Raji (cell line): Measurements from ENCODE around the gene ODC1.

ENCODE experiments used
- POLR2A ChIP-seq: IDR thresholded peaks from 2 replicates; pipeline ENCODE4 v1.6.1; 2011; ENCODE audit warnings: low read depth, low read length, control low read depth; ENCODE audit not compliant: insufficient read depth

ODC1 gene

DNA sequence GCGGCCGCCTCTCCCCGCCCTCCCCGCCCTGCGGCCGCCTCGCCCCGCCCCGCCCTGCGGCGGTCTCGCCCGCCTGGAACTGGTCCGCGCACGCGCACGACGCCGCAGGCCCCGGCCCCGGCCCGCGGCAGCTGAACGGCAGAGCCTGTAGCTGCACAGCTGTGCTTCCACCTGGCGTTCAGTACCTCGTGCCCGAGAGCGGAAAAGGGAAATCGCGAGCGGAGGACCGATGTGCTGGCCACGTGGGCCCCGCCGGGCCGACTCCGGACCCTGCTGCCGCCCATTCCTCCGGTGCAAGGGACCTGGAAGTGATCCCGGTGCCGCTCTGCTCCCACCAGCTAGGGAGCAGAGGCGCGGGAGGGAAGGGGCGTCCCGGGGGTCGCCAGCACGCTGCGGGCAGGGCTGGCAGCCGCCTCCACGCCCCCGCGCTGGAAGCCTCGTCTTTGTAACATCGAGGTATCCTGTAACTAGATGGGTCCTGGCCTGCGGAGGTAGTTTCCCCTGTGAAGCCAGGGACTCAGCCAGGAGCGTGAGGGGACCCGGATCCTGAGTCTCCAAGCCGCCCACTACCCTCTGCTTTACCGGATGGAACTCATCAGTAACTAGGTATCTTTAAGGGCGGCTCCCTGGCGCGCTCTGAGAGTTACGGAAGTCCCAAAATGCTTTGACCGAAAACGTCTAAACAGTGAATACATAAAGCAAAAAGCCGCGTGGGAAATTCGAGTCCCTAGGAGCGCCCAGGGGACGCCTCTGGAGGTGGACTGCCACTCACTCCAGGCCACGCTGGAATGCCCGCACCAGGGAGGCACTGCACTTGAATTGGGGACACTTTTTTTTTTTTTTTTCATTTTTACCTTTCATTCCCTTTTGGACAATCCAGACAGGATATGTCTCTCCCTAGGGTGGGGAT is 704 bp upstream of the ODC1 start:
- peak; percentile 81 for TF ChIP-seq POLR2A

DNA sequence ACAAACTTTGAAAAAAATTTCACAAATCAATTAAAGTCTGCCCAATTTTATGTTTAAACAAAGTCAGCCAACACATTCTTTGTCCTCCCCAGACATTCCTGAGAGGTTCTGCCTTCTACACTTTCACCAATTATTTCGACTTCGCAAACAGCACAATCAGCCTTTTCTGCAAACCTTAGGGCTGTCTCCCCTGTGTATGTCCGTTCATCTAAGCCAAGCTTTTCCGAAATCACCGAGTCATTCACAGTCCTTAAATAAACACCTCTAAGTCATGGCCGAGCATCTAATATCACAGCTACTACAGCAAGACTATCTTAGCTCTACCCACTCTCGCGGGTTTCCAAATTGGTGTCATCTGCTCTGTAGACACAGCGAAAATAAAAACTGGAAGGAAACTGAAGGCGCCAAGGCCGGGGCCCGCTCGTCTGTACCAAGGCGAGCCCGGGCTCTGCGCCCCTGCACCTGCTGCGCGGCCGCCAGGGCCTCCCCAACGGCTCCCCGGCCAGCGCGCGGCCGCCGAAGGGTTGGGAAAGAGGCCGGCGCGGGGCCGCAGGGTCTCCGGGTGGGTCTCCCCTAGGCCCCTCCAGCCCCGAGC is 730 bp downstream of the ODC1 start:
- no peak for TF ChIP-seq POLR2A

DNA sequence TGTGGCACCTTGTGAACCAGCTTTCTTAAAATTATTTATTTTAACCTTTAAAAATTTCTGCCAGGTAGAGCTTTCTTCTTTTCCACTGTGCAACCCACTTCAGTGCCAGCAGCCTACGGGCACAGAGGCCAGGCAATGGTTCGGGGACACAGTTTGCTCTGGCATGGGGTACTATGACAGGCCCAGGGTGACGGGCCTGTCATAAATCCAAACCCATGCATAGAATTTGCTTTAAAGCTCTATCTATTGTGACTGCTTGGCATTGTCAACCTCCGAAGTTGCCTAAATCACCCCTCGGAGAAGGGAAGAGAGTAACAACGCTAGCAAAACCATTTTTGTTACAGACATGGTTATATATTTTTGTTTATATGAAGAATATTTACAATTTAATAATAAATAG is 1.5 kb downstream of the ODC1 start:
- TF ChIP-seq POLR2A: no peak

DNA sequence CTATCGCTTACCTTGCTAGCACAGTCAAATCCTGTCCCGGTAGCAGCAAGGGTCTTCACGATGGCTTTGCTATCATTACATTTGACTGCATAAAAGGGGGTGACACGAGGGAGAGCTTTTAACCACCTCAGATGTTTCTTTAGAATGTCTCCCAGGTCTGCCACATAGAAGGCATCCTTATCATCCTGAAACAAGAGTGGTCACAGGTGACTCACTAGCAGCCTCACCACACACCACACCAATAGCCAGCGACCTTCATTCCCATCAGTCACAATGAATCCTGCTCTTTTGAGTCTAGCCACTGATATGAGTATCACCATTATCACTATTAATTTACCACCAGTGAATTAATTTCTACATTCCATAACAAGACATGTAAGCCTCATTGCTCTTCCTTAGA is 3.7 kb downstream of the ODC1 start:
- TF ChIP-seq POLR2A: no peak

DNA sequence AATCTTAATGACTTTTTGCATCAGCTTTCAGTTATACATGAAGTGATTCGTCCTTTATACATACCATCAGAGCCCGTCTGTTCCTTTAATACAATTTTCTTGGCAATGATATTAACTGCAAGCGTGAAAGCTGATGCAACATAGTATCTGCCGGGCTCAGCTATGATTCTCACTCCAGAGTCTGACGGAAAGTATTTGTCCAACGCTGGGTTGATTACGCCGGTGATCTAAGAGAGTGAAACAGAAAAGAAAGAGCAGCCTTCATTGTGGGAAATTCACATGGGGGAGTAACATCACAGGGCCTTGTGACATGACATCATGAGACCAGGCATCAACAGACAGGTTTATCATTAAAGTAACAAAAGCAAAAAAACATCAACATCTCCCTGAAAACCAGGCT is 6.2 kb downstream of the ODC1 start:
- TF ChIP-seq POLR2A: no peak

DNA sequence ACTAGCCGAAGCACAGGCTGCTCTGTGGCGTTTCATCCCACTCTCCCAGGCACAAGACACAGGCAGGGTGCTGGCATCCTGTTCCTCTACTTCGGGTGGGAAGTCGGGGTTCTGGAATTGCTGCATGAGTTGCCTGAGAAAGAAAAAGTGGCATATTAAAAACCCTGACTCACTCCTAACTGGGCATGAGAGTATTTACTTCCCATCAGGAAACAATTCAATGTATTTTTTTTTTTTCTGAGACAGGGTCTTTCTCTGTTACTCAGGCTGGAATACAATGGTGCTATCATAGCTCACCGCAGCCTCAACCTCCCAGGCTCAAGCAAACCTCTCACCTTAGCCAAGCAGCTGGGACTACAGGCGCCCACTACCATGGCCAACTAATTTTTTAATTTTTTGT is 7.4 kb downstream of the ODC1 start:
- TF ChIP-seq POLR2A: no peak

DNA sequence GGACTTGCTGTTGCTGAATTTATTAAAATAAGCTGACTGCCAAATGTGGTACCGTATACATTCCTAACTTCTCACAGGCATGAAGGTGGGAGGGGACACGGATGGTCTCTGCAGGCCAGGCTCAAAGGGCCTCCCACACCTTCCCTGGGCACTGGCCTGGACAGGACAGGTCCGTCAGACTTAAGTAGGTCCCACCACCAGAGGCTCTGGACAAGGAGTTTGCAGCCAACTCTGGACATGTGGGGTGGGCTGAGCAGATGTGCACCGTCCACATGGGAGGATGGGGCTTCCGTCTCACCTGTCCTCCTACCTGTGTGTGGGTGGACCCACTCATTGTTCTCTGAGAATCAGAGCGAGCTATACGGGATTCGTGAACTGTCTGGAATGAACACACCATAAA is 8.2 kb downstream of the ODC1 start:
- no peak for TF ChIP-seq POLR2A

DNA sequence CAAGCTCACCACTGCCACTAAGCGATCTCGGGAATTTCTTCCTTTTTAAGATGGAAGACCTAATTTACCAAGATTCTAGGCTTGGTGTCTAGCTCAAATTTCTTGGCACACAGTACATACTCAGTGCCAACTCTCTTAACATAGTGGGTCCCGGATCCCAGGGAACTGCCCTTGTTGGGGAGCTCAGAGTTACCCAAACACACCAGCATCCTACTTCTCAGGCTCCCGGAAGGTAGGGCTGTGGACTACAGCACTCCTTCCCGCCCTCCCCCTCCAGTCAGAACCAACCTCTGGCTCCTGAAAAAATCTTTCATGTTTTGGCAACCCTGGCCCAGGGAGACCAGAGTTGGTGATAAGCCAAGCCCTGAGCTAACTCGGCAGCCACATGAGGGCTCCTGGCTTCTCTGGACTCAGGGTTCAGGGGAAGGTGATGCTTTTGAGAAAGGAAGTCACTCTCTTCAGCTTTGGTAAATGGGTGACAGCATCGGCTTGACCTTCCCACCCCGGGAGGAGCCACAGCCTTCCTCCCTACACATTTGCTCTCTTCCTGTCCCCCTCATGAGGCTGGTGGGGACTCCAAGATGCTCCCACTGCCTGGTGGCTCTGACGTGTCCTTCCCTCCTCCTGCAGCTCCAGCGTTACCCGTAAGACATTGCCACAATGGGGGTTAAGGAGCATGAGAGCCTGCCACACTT is 8.8 kb downstream of the ODC1 start:
- TF ChIP-seq POLR2A: no peak

DNA sequence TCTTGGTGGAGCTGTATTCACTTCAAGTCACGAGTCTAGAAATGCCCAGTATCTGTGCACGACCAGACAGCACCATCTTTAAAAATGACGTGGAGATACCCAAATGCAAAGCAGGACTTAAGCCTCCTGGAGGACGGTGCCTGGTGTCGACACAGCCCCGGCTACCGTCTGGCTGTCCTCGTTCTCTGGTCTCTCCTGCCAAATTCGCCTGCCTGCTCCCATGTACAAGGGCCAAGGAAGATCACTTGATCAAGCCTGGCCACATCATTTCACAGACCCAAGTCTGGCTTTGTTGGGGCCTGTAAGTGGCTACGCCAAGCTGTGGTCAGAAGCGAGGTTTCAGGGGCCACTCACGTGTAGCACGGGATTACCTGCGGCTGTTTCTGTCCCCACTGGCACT is 9.4 kb downstream of the ODC1 start:
- no peak for TF ChIP-seq POLR2A

DNA sequence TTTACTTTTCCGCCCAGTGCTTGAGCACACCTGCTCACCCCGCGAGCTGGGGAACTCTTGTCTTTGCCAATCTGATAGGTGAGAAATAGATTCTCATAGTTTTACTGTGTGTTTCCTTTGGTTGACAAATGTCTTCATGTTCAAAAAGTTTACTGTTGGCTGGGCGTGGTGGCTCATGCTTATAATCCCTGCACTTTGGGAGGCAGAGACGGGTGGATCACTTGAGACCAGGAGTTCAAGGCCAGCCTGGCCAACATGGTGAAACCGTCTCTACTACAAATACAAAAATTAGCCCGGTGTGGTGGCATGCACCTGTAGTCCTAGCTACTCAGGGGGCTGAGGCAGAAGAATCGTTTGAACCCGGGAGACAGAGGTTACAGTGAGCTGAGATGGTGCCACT is 10.3 kb downstream of the ODC1 start:
- TF ChIP-seq POLR2A: no peak

DNA sequence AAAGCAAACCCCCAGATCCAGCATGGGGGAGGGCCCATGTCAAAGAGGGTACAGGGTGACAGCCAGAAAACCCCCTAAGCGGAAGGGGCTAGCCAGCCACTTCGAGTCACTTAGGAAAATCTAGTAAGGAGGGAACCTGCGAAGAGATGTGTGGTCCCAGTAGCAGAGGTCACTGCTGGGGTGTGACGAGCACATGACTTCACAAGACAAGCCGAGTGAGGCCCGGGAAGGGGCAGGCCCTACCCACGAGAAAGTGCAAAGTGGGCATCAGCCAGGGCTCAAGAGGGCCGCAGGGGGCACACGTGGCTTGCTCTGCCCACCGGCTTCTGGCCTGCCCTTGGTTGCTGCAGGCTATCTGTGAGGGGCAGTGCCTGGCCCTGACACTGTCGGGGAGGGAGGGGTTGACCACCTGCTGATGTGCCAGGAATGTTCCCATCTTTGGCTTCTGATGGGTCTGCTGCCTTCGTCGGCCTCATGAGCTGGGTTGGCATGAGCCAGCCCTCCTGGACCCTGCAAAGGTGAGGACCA is 11.5 kb downstream of the ODC1 start:
- no peak for TF ChIP-seq POLR2A

DNA sequence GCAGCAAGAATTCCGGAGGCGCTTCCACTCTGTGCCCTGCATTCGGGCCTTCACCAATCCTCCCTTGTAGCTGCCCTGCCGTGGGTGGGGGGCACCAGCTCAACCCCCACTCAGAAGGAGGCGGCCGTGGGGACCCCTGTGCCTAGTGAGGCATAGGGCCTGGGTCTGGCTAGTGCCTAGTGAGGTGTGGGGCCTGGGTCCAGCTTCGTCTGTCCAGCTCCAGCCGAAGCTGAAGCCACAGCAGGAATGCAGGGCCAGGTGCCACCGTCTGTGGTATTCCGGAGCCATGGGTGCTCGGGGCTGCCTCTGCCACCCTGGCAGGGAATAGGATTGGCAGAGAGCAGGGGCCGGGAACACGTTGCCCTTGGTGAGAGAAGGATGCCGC is 12.3 kb downstream of the ODC1 start:
- no peak for TF ChIP-seq POLR2A

DNA sequence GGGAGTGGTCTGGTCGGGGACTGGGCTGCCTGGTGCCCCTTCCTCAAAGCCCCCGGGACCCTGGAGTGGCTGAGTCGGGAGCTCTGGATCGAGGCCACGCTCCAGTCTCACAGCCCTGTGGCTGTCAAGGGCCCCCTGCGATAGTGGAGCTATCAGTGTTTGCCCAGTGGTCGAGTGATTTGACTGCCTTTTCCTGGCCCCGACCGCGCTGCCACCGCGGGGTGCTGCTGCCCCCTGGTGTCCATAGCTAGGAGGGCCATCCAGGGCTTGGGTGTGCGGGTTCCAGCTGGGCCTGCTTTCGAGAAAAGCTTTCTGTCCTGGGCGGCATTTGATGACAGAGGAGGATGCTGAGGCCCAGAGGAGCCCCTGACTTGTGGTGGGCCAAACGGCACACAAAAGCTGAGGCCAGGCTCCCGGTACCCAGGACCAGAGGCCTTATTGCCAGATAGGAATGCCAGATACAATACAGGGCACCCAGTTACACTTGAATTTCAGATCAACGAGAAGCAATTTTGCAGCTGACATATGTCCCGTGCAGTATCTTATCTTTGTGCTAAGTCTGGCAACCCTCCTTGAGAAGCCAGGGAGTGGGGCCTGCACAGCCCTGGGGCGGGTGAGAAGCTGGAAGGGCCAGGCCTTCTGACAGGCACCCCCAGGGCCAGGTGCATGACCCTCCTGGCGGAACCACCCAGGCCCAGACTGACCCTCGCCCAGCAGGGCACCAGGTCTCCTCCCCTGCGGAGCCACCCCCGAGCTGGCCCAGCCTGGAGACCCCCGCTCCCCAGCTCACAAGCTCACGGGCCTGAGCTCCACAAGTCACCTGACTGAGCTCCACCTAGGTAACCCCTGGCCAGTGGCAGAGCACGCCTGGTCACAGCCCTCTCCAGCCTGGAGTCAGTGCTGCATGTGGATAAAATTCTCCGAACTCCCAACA is 13.0 kb downstream of the ODC1 start:
- no peak for TF ChIP-seq POLR2A

DNA sequence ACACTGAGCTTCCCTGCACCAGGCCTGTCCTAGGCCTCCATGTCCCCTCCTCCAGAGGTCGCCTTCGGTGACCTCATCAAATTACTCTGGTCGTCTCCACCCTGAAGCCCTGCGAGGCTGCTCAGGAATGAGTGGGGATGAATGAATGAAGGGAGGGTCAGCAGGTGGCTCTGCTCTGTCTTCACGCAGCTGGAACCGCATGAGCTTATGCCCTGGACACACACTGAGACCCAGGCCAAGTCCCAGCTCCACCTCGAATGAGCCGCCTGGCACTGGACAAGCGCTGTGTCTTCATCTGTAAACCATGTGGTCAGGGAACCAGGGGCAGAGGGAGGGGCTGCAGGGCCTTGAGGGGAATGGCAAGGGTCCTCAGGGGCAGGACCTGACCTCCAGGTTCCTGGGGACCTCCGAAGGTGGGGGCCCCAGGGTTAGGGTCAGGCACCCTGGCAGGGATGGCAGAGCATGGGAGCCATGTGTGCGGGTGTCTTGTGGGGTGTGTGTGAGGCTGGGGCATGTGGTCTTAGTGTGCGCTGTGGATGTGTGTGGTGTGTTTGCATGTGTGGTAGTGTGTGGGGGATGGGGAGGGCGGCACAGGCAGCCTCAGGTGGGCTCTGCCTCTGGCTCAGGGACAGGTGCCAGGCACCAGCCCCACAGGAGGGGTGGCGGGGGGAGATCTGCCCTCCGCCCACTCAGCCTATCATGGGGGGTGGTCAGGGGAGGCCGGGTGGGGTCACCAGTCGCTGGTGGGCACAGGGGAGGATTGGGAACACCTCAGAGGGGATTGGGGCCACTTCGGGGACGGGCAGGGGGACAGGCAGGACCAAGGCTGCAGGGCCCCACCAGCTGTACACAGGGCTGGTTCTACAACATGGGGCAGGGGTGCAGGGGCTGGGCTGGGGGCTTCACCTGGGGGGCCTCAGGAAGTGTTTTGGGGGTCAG is 13.9 kb downstream of the ODC1 start:
- no peak for TF ChIP-seq POLR2A
